Measurements from ENCODE around the gene GIMAP2.

DNA sequence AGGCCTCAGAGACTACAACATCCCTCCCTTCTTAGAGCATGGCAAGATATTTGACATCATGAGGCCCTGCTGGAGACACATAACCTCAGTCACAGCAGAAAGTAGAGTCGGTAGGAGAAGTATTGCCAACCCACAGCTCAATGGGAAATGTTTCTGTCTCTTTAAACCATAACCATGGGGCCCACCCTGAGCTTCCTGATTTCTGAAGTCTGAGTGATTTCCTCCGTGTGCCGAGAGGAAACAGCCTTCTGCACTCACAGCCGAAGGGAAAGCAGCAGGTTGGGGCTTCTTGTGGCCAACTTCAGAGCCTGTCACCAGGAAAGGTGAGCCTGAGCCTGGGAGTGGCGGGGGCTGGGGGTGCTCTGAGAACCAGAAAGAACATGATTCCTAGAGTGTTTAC, 30.9 kb downstream of the GIMAP2 start, which contains the start of gene GIMAP1:
- TF ChIP-seq, protein P1, sequence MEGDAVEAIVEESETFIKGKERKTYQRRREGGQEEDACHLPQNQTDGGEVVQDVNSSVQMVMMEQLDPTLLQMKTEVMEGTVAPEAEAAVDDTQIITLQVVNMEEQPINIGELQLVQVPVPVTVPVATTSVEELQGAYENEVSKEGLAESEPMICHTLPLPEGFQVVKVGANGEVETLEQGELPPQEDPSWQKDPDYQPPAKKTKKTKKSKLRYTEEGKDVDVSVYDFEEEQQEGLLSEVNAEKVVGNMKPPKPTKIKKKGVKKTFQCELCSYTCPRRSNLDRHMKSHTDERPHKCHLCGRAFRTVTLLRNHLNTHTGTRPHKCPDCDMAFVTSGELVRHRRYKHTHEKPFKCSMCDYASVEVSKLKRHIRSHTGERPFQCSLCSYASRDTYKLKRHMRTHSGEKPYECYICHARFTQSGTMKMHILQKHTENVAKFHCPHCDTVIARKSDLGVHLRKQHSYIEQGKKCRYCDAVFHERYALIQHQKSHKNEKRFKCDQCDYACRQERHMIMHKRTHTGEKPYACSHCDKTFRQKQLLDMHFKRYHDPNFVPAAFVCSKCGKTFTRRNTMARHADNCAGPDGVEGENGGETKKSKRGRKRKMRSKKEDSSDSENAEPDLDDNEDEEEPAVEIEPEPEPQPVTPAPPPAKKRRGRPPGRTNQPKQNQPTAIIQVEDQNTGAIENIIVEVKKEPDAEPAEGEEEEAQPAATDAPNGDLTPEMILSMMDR (optimal IDR thresholded peaks at IDR 0.05 in 1 of 3, IDR thresholded peaks at IDR 0.05 in 1 of 3, conservative IDR thresholded peaks at IDR 0.05 in 1 of 3; ENCODE audit: extremely low read depth in 1 of 3, insufficient read depth in 2 of 3, low read length in 3 of 3), result no peak
- no peak for TF ChIP-seq EZH2 (IDR thresholded peaks at IDR 0.05; ENCODE audit: low read length)

Measured in keratinocyte (primary cell).